ENCODE measurements around the gene DLGAP1. TPM values are rescaled to one million over a fixed set of nuclear protein-coding genes. Genes with fewer than 3 reads are reported as not detected.

The DLGAP1 gene
- total RNA-seq, 2 experiments from 2014 or later: 0.31 to 0.36 TPM

DNA sequence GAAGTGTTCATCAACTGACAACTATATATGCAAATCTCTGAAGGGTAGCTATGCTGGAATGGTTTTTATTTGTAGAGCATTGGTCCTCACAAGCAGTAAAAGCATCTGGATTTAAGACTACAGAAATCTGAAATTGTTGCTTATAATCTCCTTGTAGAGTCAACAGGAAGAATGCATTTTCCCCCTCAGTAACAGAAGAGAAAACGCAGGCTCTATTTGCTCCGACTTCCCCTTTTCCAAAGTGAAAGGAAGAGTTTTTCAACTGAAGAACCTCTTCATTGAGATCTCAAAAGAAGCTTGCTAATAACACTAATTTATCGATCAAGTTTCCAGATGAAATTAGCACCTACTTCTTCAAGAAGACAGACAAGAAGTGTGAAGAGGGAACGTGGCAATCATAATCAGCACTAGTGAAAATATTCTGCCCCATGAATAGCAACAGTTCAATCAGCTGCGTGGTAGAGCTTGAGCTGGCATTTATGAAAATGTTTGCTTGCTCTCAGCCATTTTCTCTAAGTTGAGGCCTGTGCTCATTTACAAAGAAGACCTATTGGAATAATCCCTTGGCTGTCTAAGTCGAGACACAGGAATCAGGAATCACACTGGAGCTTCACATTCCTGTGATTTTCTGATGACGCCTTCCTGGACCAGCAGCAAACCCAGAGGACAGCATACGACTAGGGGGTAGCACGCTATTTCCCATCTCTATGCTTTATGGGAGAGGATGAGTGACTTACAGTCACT, 961.4 kb downstream of the DLGAP1 start:
- H3K27ac Mint-ChIP-seq: no peak overlapping the region
- POLR2A ChIA-PET: interaction anchor here (0.7 to 1.7 kb wide), 2 partner anchors 100 to 112 kb away, joined by 3 to 6 read pairs; no protein-coding TSS in a partner anchor
- intact Hi-C loops (cut with DNase I, micrococcal nuclease): no loop called here
- Histone ChIP-seq H3K27ac (ENCODE audit: low read depth in 1 of 2, low read length in 2 of 2) (no peak overlapping the region), H3K4me3 (ENCODE audit: low read length) (no peak overlapping the region), H3K36me3 (ENCODE audit: insufficient read depth, low read length) (no peaks in the 10 kb centered on the region), H3K27me3 (ENCODE audit: control insufficient read depth in 1 of 2, insufficient read depth in 2 of 2, low read length in 2 of 2) (peaks cover 7 to 8% of the 10 kb centered on the region in 2 experiments), H3K9me3 (ENCODE audit: control insufficient read depth in 1 of 2, insufficient read depth in 1 of 2, low read length in 2 of 2) (no peaks in the 10 kb centered on the region), H3K4me1 (ENCODE audit: insufficient read depth, low read length) (no peaks in the 10 kb centered on the region)
- H3K4me3 Mint-ChIP-seq: no peak overlapping the region
- CTCF ChIA-PET: no interaction called here
- DNase-seq: no peak
- H3K36me3 Mint-ChIP-seq (ENCODE audit: low read depth): no peaks in the 10 kb centered on the region
- ATAC-seq (ENCODE audit: poor library complexity): no peak
- H3K27me3 Mint-ChIP-seq: peaks cover 35% of the 10 kb centered on the region
- H3K9me3 Mint-ChIP-seq: no peaks in the 10 kb centered on the region
- TF ChIP-seq, protein P1, sequence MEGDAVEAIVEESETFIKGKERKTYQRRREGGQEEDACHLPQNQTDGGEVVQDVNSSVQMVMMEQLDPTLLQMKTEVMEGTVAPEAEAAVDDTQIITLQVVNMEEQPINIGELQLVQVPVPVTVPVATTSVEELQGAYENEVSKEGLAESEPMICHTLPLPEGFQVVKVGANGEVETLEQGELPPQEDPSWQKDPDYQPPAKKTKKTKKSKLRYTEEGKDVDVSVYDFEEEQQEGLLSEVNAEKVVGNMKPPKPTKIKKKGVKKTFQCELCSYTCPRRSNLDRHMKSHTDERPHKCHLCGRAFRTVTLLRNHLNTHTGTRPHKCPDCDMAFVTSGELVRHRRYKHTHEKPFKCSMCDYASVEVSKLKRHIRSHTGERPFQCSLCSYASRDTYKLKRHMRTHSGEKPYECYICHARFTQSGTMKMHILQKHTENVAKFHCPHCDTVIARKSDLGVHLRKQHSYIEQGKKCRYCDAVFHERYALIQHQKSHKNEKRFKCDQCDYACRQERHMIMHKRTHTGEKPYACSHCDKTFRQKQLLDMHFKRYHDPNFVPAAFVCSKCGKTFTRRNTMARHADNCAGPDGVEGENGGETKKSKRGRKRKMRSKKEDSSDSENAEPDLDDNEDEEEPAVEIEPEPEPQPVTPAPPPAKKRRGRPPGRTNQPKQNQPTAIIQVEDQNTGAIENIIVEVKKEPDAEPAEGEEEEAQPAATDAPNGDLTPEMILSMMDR (IDR thresholded peaks at IDR 0.05): no peak
- H3K4me1 Mint-ChIP-seq (ENCODE audit: low read depth): peaks cover 3% of the 10 kb centered on the region

DNA sequence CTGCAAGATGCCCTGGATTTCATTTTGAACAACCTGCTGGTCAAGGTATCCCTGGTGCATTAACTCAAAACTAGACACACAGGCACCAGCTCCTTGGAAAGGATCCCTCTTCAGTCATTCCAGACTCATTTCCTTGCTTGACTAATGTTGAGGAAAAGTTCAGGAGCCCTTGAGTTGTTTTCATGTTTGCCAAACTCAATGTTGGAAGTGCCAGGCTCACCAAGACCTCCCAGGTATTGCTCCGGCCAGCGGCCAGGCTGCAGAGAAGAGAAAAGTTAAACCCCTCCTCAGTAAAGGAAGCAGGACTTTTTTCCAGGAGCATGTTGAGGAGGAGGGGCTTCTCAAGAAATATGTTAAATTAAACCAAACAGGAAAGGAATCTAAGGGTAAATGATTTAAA, 962.4 kb downstream of the DLGAP1 start:
- Histone ChIP-seq H3K4me1 (ENCODE audit: insufficient read depth, low read length) (no peaks in the 10 kb centered on the region), H3K27ac (ENCODE audit: low read depth in 1 of 2, low read length in 2 of 2) (no peak overlapping the region), H3K9me3 (ENCODE audit: control insufficient read depth in 1 of 2, insufficient read depth in 1 of 2, low read length in 2 of 2) (no peaks in the 10 kb centered on the region), H3K4me3 (ENCODE audit: low read length) (no peak overlapping the region), H3K27me3 (ENCODE audit: control insufficient read depth in 1 of 2, insufficient read depth in 2 of 2, low read length in 2 of 2) (no peaks in the 10 kb centered on the region), H3K36me3 (ENCODE audit: insufficient read depth, low read length) (no peaks in the 10 kb centered on the region)
- Mint-ChIP-seq H3K4me1 (ENCODE audit: low read depth) (no peaks in the 10 kb centered on the region), H3K36me3 (ENCODE audit: low read depth) (no peaks in the 10 kb centered on the region), H3K4me3 (no peak overlapping the region), H3K27me3 (peaks cover 25% of the 10 kb centered on the region), H3K27ac (no peak overlapping the region), H3K9me3 (no peaks in the 10 kb centered on the region)
- CTCF ChIA-PET: no interaction called here
- intact Hi-C loops (cut with DNase I, micrococcal nuclease): no loop called here
- TF ChIP-seq, protein P1 (IDR thresholded peaks at IDR 0.05): no peak
- POLR2A ChIA-PET: interaction anchor here (1.7 kb wide), 1 partner anchor 101 kb away, joined by 6 read pairs; no protein-coding TSS in a partner anchor
- DNase-seq (no peak), ATAC-seq (ENCODE audit: poor library complexity) (no peak)

DNA sequence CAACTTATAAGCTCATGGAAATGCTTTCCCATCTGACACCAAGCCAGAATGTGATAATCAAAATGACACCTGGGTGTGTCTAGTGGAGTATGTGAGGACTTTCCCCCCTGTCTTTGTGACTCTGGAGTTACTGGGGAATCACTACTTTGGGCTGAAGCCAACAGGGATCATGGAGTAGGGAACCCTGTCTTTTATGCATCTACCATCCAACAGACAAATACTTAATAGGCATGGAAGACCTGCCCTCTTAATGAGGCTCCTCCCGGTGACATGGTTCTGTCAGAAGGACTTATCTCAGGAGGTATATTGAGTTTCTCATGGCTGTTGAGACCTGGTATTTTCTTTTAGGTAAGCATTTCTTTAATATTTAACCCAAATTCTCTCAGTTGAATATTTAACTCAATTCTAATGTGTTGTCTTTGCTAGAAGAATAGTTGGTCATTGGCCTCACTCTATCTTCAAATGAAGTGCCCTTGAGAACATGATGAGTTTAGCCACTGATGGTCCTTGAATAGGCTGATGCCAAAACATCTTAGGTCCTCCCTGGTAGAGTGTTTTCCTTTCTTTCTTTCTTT, 963.0 kb downstream of the DLGAP1 start:
- H3K36me3 Mint-ChIP-seq (ENCODE audit: low read depth): no peaks in the 10 kb centered on the region

More for the DNA sequence above, 963.0 kb downstream of the DLGAP1 start:
- H3K4me3 Mint-ChIP-seq: no peak overlapping the region
- H3K27ac Mint-ChIP-seq: no peak overlapping the region
- ATAC-seq (ENCODE audit: poor library complexity) (no peak), DNase-seq (no peak)
- H3K27me3 Mint-ChIP-seq: peaks cover 21% of the 10 kb centered on the region
- CTCF ChIA-PET: interaction anchor here (1.2 kb wide), 1 partner anchor 37 kb away, joined by 3 read pairs; no protein-coding TSS in a partner anchor
- no peaks in the 10 kb centered on the region for H3K9me3 ChIP-seq (ENCODE audit: control insufficient read depth in 1 of 2, insufficient read depth in 1 of 2, low read length in 2 of 2)
- H3K27me3 ChIP-seq (ENCODE audit: control insufficient read depth in 1 of 2, insufficient read depth in 2 of 2, low read length in 2 of 2): no peaks in the 10 kb centered on the region
- POLR2A ChIA-PET: no interaction called here
- H3K9me3 Mint-ChIP-seq: no peaks in the 10 kb centered on the region
- H3K4me1 Mint-ChIP-seq (ENCODE audit: low read depth): no peaks in the 10 kb centered on the region
- TF ChIP-seq, protein P1 (IDR thresholded peaks at IDR 0.05): no peak
- H3K4me1 ChIP-seq (ENCODE audit: insufficient read depth, low read length): no peaks in the 10 kb centered on the region
- H3K27ac ChIP-seq (ENCODE audit: low read depth in 1 of 2, low read length in 2 of 2): no peak overlapping the region
- intact Hi-C loops (cut with DNase I, micrococcal nuclease): no loop called here
- H3K4me3 ChIP-seq (ENCODE audit: low read length): no peak overlapping the region
- no peaks in the 10 kb centered on the region for H3K36me3 ChIP-seq (ENCODE audit: insufficient read depth, low read length)

Measured in CD4-positive, alpha-beta T cell (primary cell).